CD4-positive, alpha-beta T cell treated with Interleukin-1 beta for 1 hour (primary cell): Measurements from ENCODE around the gene SH3BP4.

Experiments
- DNase-seq, 2 donors: peaks; one replicate each; pipeline ENCODE4 v3.0.0-alpha.2; 2020 to 2022

SH3BP4 gene

DNA sequence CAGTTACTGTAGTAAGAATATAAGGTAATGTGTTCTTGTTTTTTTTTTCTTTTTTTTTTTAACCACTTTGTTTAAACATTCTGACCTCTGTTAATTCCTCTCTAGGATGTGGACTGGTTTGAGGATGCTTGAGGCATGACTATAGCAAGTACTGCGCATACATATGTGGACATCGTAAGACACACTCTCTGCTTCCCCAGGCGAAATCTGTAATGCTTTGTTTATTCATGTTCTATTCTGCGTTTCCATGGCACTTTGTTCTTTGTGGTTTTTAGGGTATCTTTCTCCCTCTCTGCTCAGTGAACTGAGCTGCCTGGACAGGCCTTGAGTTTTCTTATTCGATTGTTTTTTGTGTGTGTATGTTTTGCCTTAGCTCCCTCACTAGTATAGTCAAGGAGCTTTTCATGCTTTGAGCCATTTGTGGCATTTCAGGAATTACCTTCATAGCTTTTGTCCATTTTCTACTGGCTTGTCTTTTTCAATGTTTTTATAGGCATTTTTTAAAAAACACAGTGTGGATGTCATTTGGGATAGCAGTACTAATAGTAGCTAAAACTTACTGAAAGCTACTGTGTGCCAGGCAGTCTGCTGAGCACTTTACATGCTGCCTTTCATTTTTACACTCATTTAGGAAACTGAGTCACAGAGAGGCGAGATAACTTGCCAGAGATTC is 1.9 kb upstream of the SH3BP4 start:
- no peak for DNase-seq

- DNase-seq, result no peak
These were observed 1.4 kb upstream of the SH3BP4 start for GRCh38 chr2:234950435-234950729.

GRCh38 chr2:234950730-234951663 is 820 bp upstream of the SH3BP4 start:
- no peak for DNase-seq

DNA sequence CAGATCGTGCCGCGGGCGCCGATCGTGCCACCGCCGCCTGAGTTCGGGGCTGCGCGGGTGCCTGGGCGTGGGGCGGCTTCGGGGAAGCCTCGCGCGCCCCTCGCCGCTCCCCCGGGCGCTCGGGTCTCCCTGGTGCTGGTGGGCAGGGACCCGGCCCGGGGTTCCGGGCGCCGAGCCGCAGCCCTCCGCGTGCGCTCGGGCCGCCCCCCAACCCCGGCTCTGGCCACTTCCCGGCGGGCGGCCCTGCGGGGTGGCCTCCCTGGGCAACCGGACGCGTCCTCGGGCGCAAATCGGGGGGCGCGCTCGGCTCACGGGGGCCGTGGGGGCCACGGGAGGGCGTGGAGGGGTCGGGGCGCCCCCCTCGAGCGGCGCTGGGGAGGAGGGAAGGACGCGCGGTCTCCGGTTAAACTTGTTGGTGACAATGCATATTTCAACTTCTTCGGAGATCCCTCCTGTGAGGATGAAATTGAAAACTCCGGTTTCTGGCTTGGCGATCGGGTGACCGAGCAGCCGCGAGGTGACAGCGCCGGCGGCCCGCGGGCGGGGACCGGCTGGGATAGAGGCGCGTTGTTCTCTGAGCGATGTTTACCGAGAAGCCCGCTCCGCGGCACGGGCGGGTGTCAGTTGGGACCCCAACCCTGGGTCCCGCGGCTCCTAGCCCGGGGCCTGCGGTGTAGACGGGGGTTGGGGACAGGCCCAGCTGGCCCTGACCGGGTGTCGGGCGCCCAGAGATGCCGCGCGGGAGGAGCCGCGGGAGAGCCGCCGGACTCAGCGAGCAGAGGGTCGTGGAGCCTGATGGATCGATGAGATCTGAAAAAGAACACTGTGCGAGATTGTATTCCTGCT is 676 bp downstream of the SH3BP4 start:
- no peak for DNase-seq

DNA sequence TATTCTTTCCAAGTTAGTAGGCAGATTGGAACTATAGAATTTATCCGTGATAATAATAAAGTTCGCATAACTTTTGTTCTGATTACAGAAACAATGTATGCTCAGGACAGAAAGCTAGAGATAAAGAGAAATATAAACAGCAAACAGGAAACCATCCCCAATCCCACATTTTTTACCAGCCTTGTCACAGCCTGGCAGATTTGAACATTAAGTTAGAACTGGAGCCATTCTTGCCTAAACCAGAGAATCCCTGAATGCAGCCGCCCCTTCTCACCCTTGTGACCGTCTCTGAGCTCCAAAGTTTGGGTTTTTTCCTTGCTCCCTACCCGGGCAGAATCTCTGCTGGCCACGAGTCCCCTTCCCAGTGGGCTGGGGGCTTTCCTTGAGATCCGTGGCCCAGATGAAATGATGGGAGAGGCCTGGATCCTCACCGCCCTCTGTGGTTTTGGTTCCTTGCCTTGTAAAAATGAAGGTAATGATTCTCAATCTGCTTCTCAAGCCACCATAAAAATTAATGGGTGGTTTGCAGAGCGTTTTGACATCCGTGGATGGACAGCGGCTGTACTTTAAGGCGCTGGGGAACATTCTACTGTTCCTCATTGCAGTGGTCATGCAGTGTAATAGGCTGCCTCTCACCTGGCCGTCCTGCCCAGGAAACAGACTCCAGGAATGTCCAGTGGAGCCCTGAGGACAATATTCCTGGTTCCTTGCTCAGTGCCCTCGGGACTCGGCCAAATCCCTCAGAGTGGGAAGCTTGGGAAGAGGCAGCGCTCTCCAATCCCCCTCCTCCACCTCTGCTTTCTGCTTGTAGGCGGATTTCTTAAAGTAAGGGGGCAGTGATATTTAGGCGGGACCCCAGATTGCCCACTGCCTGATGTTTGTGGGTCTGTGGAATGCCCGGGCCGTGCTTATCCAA is 1.6 kb downstream of the SH3BP4 start:
- no peak for DNase-seq

DNA sequence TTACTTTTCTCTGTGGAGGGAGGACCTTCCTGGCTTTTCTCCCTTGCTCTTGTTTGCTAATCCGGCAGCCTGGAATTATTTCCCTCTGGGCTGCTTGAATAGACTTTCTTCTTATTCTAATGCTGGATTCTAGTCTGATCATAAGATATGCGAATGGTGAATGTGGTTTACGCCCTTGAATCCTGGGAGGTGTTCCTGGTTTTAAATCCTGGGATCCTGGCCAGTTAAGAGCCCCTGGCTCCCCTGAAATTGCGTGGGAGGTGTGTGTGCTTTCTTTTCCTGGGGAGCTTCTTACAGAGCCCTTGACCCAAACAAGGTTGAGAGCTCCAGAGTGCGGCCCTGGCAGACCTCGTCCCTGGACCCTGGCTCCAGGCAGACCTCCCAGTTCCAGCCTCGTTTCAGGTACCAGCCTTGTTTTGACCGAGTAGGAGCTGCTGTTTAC is 2.8 kb downstream of the SH3BP4 start:
- no peak for DNase-seq

DNA sequence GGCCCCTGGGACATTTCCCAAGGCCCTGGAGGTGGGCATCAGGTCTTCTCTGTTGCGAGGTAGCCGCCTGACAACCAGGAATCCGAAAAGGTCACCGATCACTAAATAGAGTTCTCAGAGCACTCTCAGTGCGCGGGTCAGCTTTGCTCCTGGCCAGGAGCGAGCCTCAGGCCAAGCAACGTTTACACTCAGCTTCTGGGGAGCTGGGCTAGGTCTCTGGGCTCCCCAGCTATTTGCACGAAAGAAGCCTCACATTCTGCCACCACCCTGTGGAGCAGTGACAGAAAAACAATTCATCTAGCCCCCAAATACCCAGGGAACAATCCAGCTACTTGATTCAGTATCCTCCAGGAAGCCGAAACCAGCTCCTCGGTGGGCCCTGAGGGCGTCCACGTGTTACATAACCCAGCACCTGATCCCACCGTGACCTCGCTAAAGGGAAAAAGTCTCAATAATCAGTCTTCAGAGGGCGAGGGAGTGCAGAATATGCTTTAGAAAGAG is 3.3 kb downstream of the SH3BP4 start:
- DNase-seq, result no peak

GRCh38 chr2:234955971-234956509 is 4.2 kb downstream of the SH3BP4 start:
- no peak for DNase-seq

DNA sequence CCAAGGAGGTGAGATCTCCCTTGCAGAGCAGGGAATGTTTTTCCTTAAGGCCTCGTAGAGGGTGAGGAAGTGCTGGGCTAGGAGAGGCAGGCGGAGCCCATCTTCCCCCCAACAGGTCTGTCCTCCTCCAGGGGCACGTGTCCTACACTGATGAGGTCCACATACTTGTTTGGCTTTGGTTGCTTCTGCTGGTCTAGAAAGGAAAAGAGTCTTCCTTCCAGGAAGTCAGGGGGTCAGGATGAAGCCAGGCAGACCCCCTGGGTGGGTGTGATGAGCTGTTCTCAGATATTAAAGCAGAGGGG is 6.0 kb downstream of the SH3BP4 start:
- no peak for DNase-seq

DNA sequence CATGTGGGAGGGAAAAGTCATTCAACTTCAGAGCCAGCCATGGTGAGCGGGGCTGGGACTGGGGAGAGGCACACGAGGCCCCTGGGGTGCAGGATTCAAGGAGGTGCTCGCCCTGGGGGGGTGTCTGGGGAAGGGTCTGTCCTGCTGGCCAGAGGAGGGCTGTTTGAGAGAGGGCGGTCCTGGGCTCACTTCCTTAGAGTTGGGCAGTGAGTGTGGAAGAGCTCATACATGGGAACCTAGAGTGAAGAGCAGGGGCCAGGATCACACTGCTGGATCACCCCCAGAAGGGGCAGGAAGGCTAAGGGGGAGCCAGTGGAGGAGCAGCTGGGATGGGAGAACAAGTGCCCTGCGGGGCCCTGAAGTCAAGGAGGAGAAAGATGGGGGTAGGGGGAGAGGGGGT is 6.5 kb downstream of the SH3BP4 start:
- no peak for DNase-seq

GRCh38 chr2:234958746-234959395 is 7.1 kb downstream of the SH3BP4 start:
- no peak for DNase-seq

GRCh38 chr2:234960175-234961088 is 8.6 kb downstream of the SH3BP4 start:
- no peak for DNase-seq

GRCh38 chr2:234961784-234962183 is 10.0 kb downstream of the SH3BP4 start:
- DNase-seq, result no peak

DNA sequence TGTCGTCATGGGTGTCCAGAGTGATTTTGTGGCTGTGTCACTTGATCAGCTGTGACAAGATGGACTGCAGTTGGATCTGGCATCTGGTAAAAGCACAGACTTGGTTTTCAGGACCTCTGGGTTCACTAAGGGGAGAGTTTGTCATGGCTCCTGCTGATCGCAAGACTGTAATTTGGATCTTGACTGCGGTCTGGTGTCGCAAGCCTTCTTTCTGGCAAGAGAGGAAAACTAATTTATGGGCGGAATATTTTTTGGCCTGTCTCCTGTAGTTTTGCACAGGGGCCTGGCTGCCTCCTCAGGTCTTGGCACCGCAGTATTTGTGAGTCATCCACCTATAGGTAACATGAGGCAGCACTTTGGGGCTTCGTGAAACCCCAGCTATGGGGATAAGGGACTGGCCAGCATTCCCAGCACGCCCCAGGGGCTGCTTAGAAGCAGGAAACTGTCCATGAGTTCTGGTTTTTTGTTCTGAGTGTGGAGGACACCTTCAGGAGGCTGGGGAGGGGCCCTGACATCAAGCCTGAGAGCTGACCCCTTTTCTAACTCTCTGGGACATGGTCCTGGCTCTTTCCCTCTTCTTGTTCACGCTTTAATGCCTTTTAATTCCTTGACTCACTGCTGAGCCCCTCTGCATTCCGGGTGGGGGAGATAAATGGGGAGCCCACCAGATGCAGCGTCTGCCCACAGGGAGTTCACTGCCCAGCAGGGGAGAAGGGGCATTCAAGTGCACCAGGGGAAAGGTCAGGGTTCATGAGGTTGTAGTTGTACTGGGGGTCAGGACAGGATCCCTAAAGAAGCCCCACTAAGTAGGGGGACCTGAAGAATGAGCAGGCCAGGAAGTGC is 12.2 kb downstream of the SH3BP4 start:
- no peak for DNase-seq

DNA sequence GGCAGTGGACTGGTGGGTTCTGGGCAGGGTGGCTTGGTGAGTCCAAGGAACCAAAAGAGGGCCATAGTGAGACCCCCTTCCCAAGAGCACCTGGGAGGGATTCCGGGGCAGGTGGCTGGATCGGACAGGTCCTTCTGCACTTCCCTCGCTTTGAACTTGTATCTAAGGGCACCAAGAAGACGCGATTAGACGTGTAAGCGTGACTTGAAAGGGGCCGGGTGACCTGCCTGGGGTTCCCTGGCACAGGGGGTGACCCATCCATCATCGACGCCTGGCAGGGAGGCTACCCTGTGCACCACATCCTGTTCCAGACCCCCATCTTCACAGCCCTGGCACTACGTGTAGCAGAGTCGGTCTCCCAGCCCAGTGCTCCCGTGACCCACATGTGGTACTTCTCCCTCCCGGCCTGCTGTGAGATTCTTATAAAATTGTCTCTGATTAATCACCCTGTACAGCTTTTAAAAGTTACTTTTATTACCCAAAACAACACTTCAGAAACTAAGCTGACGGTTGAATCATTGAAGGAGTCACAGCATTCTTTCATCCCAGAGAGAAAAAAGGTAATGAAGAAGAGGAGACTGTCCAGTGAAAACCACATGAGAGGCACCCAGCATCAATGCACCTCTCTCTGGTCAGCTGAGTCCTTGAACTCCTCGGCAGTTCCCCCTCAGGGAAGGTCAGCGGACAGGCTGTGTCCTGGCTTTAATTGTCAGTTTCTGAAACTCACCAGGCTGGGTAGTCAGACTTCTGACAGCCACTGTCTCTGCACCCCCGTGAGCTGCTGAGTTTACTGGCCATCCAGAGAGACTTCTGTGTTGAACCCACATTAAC is 13.0 kb downstream of the SH3BP4 start:
- DNase-seq, result no peak

- DNase-seq, result no peak
These were observed 14.5 kb downstream of the SH3BP4 start for GRCh38 chr2:234966340-234966739.

GRCh38 chr2:234967201-234967869 is 15.5 kb downstream of the SH3BP4 start:
- DNase-seq, result no peak

- DNase-seq, result no peak
These were observed 16.0 kb downstream of the SH3BP4 start for GRCh38 chr2:234967870-234968208.
